Loucy (cell line): ENCODE data around the gene GRK3.

Source experiments
- EZH2phosphoT487 ChIP-seq: fragments of 200-600 bp; IDR thresholded peaks from 2 replicates; pipeline ENCODE4 v1.6.1; 2018; ENCODE audit warnings: antibody characterized with exemption, mild to moderate bottlenecking, moderate library complexity, borderline replicate concordance
- TF ChIP-seq, protein P1 (sequence below): fragments of 200-600 bp; sonication (generic); conservative IDR thresholded peaks from 2 replicates; pipeline ENCODE4 v1.5.1; 2014; ENCODE audit warnings: mild to moderate bottlenecking, antibody characterized with exemption, low read length

DNA sequence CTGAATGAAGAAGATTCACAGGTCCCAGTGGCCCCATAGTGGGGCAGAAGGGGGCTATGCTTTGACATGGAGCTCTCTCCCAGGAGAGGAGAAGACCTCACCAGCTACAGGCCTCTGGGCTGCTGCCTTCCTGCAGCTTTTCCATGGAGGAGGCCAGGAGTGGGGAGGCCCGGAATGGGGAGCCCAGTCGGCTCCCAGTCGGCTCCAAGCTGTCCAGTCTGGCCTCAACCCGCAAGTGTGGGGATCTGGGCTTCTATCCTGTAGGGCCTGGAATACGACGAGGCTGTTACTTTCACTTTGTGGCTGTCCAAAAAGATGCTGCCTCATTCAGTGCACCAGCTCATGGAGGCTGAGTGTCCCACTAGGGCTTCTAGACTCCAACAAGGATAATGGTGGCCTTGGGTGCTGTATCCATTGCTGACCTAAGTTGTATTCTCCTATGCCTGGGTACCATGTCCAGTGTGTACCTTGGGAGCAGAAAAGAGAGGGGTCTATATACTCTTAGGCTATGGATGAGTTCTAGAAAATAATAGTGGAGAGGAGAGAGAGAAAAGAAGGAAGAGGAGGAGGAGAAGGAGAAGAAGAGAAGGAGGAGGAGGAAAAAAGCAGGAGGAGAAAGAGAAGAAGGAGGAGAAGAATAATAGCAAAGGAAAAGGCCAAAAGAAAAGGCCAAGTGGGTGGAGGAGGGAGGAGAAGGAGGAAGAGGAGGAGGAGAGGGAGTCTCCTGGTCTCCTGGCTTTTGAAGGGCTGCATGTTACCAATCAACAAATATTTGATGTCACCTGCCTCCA lies 178.6 kb downstream of the GRK3 start:
- TF ChIP-seq, protein P1, sequence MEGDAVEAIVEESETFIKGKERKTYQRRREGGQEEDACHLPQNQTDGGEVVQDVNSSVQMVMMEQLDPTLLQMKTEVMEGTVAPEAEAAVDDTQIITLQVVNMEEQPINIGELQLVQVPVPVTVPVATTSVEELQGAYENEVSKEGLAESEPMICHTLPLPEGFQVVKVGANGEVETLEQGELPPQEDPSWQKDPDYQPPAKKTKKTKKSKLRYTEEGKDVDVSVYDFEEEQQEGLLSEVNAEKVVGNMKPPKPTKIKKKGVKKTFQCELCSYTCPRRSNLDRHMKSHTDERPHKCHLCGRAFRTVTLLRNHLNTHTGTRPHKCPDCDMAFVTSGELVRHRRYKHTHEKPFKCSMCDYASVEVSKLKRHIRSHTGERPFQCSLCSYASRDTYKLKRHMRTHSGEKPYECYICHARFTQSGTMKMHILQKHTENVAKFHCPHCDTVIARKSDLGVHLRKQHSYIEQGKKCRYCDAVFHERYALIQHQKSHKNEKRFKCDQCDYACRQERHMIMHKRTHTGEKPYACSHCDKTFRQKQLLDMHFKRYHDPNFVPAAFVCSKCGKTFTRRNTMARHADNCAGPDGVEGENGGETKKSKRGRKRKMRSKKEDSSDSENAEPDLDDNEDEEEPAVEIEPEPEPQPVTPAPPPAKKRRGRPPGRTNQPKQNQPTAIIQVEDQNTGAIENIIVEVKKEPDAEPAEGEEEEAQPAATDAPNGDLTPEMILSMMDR, result no peak
- no peak for TF ChIP-seq EZH2phosphoT487
